SK-N-SH treated with all-trans-retinoic acid at 6 μM for 48 hours (cell line): ENCODE measurements around the gene RITA1.

Experiments
- ATAC-seq: fragments of 200-7000 bp; cut with Tn5 transposase; 3 replicates; pipeline ENCODE4 v1.9.1; 2020; ENCODE audit warnings: mild to moderate bottlenecking, moderate library complexity
- ARNTL ChIP-seq: fragments of 450-650 bp; formaldehyde crosslinking; IDR thresholded peaks from 2 replicates; pipeline ENCODE4 v1.5.0; 2020; ENCODE audit warnings: low read depth, mild to moderate bottlenecking, moderate library complexity, borderline replicate concordance
- BACH2 ChIP-seq: fragments of 250-450 bp; sonication (Bioruptor Pico); IDR thresholded peaks from 2 replicates; pipeline ENCODE4 v1.9.0; 2021; ENCODE audit warnings: mild to moderate bottlenecking, borderline replicate concordance
- CREB5 ChIP-seq: fragments of 250-450 bp; sonication (Bioruptor Pico); IDR thresholded peaks from 2 replicates; pipeline ENCODE4 v1.5.1; 2020; ENCODE audit warnings: low read depth, mild to moderate bottlenecking, moderate library complexity
- CSDC2 ChIP-seq: fragments of 250-450 bp; sonication (Bioruptor Pico); IDR thresholded peaks from 2 replicates; pipeline ENCODE4 v1.5.0; 2020; ENCODE audit warnings: mild to moderate bottlenecking, moderate library complexity
- CSRNP3 ChIP-seq: fragments of 250-450 bp; sonication (Bioruptor Pico); IDR thresholded peaks from 2 replicates; pipeline ENCODE4 v1.5.1; 2021; ENCODE audit warnings: mild to moderate bottlenecking, moderate library complexity
- GLIS3 ChIP-seq: fragments of 250-450 bp; sonication (Bioruptor Pico); IDR thresholded peaks from 2 replicates; pipeline ENCODE4 v1.5.0; 2020; ENCODE audit warnings: mild to moderate bottlenecking, moderate library complexity
- ISL1 ChIP-seq: fragments of 250-450 bp; sonication (Bioruptor Pico); IDR thresholded peaks from 2 replicates; pipeline ENCODE4 v2.1.2; 2022; ENCODE audit warnings: mild to moderate bottlenecking, moderate library complexity
- OSR1 ChIP-seq: fragments of 250-450 bp; sonication (Bioruptor Pico); IDR thresholded peaks from 2 replicates; pipeline ENCODE4 v1.8.0; 2022; ENCODE audit warnings: moderate library complexity, mild to moderate bottlenecking, inconsistent platforms
- PATZ1 ChIP-seq: fragments of 250-450 bp; sonication (Bioruptor Pico); IDR thresholded peaks from 2 replicates; pipeline ENCODE4 v1.8.0; 2020; ENCODE audit warnings: mild to moderate bottlenecking, moderate library complexity, borderline replicate concordance
- POU6F1 ChIP-seq: fragments of 250-450 bp; sonication (Bioruptor Pico); IDR thresholded peaks from 2 replicates; pipeline ENCODE4 v1.8.0; 2021; ENCODE audit warnings: low read depth, mild to moderate bottlenecking, moderate library complexity, borderline replicate concordance
- PPARA ChIP-seq: fragments of 250-450 bp; sonication (Bioruptor Pico); IDR thresholded peaks from 2 replicates; pipeline ENCODE4 v1.5.0; 2020; ENCODE audit warnings: mild to moderate bottlenecking, borderline replicate concordance
- RARB ChIP-seq: fragments of 250-450 bp; sonication (Bioruptor Pico); IDR thresholded peaks from 2 replicates; pipeline ENCODE4 v1.8.0; 2021; ENCODE audit warnings: mild to moderate bottlenecking, moderate library complexity
- SNAI2 ChIP-seq: fragments of 250-450 bp; sonication (Bioruptor Pico); IDR thresholded peaks from 2 replicates; pipeline ENCODE4 v1.5.0; 2020; ENCODE audit warnings: mild to moderate bottlenecking, moderate library complexity
- TOX ChIP-seq: fragments of 250-450 bp; sonication (Bioruptor Pico); IDR thresholded peaks from 2 replicates; pipeline ENCODE4 v1.8.0; 2021; ENCODE audit warnings: mild to moderate bottlenecking, moderate library complexity, borderline replicate concordance
- TSHZ2 ChIP-seq: fragments of 250-450 bp; sonication (Bioruptor Pico); IDR thresholded peaks from 2 replicates; pipeline ENCODE4 v1.5.0; 2020; ENCODE audit warnings: mild to moderate bottlenecking, moderate library complexity
- ZC3H10 ChIP-seq: fragments of 250-450 bp; sonication (Bioruptor Pico); IDR thresholded peaks from 2 replicates; pipeline ENCODE4 v1.5.1; 2021; ENCODE audit warnings: mild to moderate bottlenecking, moderate library complexity
- ZFP3 ChIP-seq: fragments of 250-450 bp; sonication (Bioruptor Pico); IDR thresholded peaks from 2 replicates; pipeline ENCODE4 v1.5.0; 2020; ENCODE audit warnings: mild to moderate bottlenecking, moderate library complexity
- ZFP30 ChIP-seq: fragments of 450-650 bp; formaldehyde crosslinking; IDR thresholded peaks from 2 replicates; pipeline ENCODE4 v1.5.0; 2022; ENCODE audit warnings: mild to moderate bottlenecking, moderate library complexity
- ZNF565 ChIP-seq: fragments of 450-650 bp; formaldehyde crosslinking; conservative IDR thresholded peaks from 2 replicates; pipeline ENCODE4 v1.5.0; 2020; ENCODE audit warnings: low read depth, mild to moderate bottlenecking, moderate library complexity
- ZNF70 ChIP-seq: fragments of 450-650 bp; formaldehyde crosslinking; IDR thresholded peaks from 2 replicates; pipeline ENCODE4 v1.5.0; 2020; ENCODE audit warnings: mild to moderate bottlenecking, moderate library complexity

The RITA1 gene

GRCh38 chr12:113198296-113198695 lies 12.8 kb downstream of the RITA1 start:
- no peak for ATAC-seq

GRCh38 chr12:113200021-113200797 lies 14.7 kb downstream of the RITA1 start:
- TF ChIP-seq ZC3H10 (no peak), BACH2 (CRISPR knock-in tag) (no peak), CSDC2 (CRISPR knock-in tag) (no peak), GLIS3 (CRISPR knock-in tag) (no peak), OSR1 (no peak), TOX (CRISPR knock-in tag) (no peak), SNAI2 (CRISPR knock-in tag) (no peak), PATZ1 (CRISPR knock-in tag) (no peak), ISL1 (CRISPR knock-in tag) (no peak), ZFP3 (CRISPR knock-in tag) (no peak), ARNTL (no peak), CREB5 (CRISPR knock-in tag) (no peak), RARB (no peak), CSRNP3 (no peak)
- ATAC-seq = no peak

More at GRCh38 chr12:113198296-113198695, 12.8 kb downstream of the RITA1 start:
- no peak for TF ChIP-seq CSRNP3

GRCh38 chr12:113201187-113202177 lies 16.0 kb downstream of the RITA1 start:
- ATAC-seq = no peak
- TF ChIP-seq TSHZ2 (CRISPR knock-in tag) (no peak), PATZ1 (CRISPR knock-in tag) (no peak), PPARA (CRISPR knock-in tag) (no peak), TOX (CRISPR knock-in tag) (no peak), ZFP30 (CRISPR knock-in tag) (no peak), POU6F1 (CRISPR knock-in tag) (no peak), CSDC2 (CRISPR knock-in tag) (no peak), GLIS3 (CRISPR knock-in tag) (no peak), SNAI2 (CRISPR knock-in tag) (no peak), ZNF70 (no peak), ZNF565 (CRISPR knock-in tag) (no peak), ISL1 (CRISPR knock-in tag) (no peak), CSRNP3 (no peak)
